Left cardiac atrium (tissue), 4 donors: ENCODE measurements around the gene ADGRE1. TPM values are rescaled to one million over a fixed set of nuclear protein-coding genes. Genes with fewer than 3 reads are reported as not detected.

Experiments used
- ATAC-seq, 2 donors: fragments of 200-7000 bp; cut with Tn5 transposase; one replicate each; pipeline ENCODE4 v1.9.1; 2020; ENCODE audit warnings: mild to moderate bottlenecking in 2 of 2, moderate library complexity in 2 of 2
- DNase-seq: peaks from one replicate; pipeline ENCODE4 v3.0.0-alpha.2; 2020
- intact Hi-C, 2 donors: fragments of 100-400 bp; cut with DNase I; formaldehyde crosslinking; loops; one replicate each; pipeline versions ENCODE4 v1.14.1 to v1.15.1; 2022 to 2023
- total RNA-seq, 2 donors: library from RNA; stranded (reverse); fragmentation: NEBNext Ultra II Directional; extraction: Animal tissue kit (Norgen Biotek cat#: 25700); gene quantifications; one replicate each; pipeline ENCODE4 v1.2.1, GENCODE V29; 2021
- donor health status: DM: no; HTN: yes; CAD: no.
- donor health status: DM: no; HTN: yes; CAD: no; lungs with severe emphysema.
- donor health status: DM: yes; HTN: yes; CAD: no.
- donor health status: Dilated cardiomyopathy.

ADGRE1 gene
- total RNA-seq, 2 donors from 2014 or later: 0.21 to 0.31 TPM

- ATAC-seq (no peak), DNase-seq (no peak)
- intact Hi-C loops: no loop called here
Observed at GRCh38 chr19:6945733-6946132, 58.4 kb downstream of the ADGRE1 start.

- ATAC-seq (no peak), DNase-seq (no peak)
- intact Hi-C loops: no loop called here
Observed at GRCh38 chr19:6947745-6948144, 60.4 kb downstream of the ADGRE1 start.

GRCh38 chr19:6948884-6949283 lies 61.5 kb downstream of the ADGRE1 start:
- ATAC-seq: no peak
- intact Hi-C loops: no loop called here
- DNase-seq: no peak

- no peak for DNase-seq
- no peak for ATAC-seq
- intact Hi-C loops: no loop called here
Observed at GRCh38 chr19:6952956-6953355, 65.6 kb downstream of the ADGRE1 start.

GRCh38 chr19:6955082-6955481 lies 67.7 kb downstream of the ADGRE1 start:
- DNase-seq: no peak
- no peak for ATAC-seq
- intact Hi-C loops: no loop called here

GRCh38 chr19:6956573-6956972 lies 69.2 kb downstream of the ADGRE1 start:
- DNase-seq: no peak
- intact Hi-C loops: no loop called here
- no peak for ATAC-seq

GRCh38 chr19:6958791-6959190 lies 71.4 kb downstream of the ADGRE1 start:
- ATAC-seq (no peak), DNase-seq (no peak)
- intact Hi-C loops: no loop called here

GRCh38 chr19:6963244-6963852 lies 76.0 kb downstream of the ADGRE1 start:
- no peak for ATAC-seq
- intact Hi-C loops: no loop called here
- no peak for DNase-seq

- DNase-seq (no peak), ATAC-seq (no peak)
- intact Hi-C loops: no loop called here
Observed at GRCh38 chr19:6963937-6964336, 76.6 kb downstream of the ADGRE1 start.

- ATAC-seq (no peak), DNase-seq (no peak)
- intact Hi-C loops: no loop called here
Observed at GRCh38 chr19:6967967-6968366, 80.6 kb downstream of the ADGRE1 start.

GRCh38 chr19:6969490-6969889 lies 82.1 kb downstream of the ADGRE1 start:
- ATAC-seq: no peak
- intact Hi-C loops: no loop called here
- DNase-seq: no peak

- ATAC-seq: no peak
- no peak for DNase-seq
- intact Hi-C loops: no loop called here
Observed at GRCh38 chr19:6970021-6970420, 82.6 kb downstream of the ADGRE1 start.

GRCh38 chr19:6970443-6970842 lies 83.1 kb downstream of the ADGRE1 start:
- no peak for DNase-seq
- intact Hi-C loops: no loop called here
- no peak for ATAC-seq

GRCh38 chr19:6971366-6971765 lies 84.0 kb downstream of the ADGRE1 start:
- intact Hi-C loops: no loop called here
- DNase-seq (no peak), ATAC-seq (no peak)

GRCh38 chr19:6976197-6976596 lies 88.8 kb downstream of the ADGRE1 start:
- no peak for DNase-seq
- intact Hi-C loops: no loop called here
- ATAC-seq: no peak

GRCh38 chr19:6979399-6979798 lies 92.0 kb downstream of the ADGRE1 start:
- ATAC-seq (no peak), DNase-seq (no peak)

GRCh38 chr19:6983448-6983847 lies 96.1 kb downstream of the ADGRE1 start:
- DNase-seq (no peak), ATAC-seq (no peak)
- intact Hi-C loops: no loop called here

More at GRCh38 chr19:6979399-6979798, 92.0 kb downstream of the ADGRE1 start:
- intact Hi-C loops: no loop called here

GRCh38 chr19:6987850-6988249 lies 100.5 kb downstream of the ADGRE1 start:
- no peak for ATAC-seq
- no peak for DNase-seq
- intact Hi-C loops: no loop called here

- no peak for ATAC-seq
Observed at GRCh38 chr19:6988257-6988656, 100.9 kb downstream of the ADGRE1 start.

More at GRCh38 chr19:6988257-6988656, 100.9 kb downstream of the ADGRE1 start:
- intact Hi-C loops: no loop called here
- no peak for DNase-seq
